ENCODE measurements around the gene CAPN13.

Gene CAPN13

GRCh38 chr2:30732876-30733275 lies 74.4 kb downstream of the CAPN13 start:
- no peaks in the 10 kb centered on the region for H3K27me3 ChIP-seq (ENCODE audit: insufficient read depth, poor library complexity, severe bottlenecking)

GRCh38 chr2:30732376-30732775 lies 74.9 kb downstream of the CAPN13 start:
- H3K4me3 ChIP-seq (ENCODE audit: severe bottlenecking): no peak overlapping the region
- no peaks in the 10 kb centered on the region for H3K4me1 ChIP-seq (ENCODE audit: insufficient read depth, poor library complexity, severe bottlenecking)
- H3K9me3 ChIP-seq (ENCODE audit: severe bottlenecking): no peaks in the 10 kb centered on the region
- H3K36me3 ChIP-seq (ENCODE audit: low read depth): no peaks in the 10 kb centered on the region
- no peak for ATAC-seq (ENCODE audit: low read depth)
- no peak overlapping the region for H3K27ac ChIP-seq (ENCODE audit: poor library complexity, severe bottlenecking)
- H3K27me3 ChIP-seq (ENCODE audit: insufficient read depth, poor library complexity, severe bottlenecking): no peaks in the 10 kb centered on the region
- no peak for TF ChIP-seq CTCF (IDR thresholded peaks at IDR 0.05; ENCODE audit: poor library complexity, severe bottlenecking)
- DNase-seq (ENCODE audit: low spot score): no peak

More at GRCh38 chr2:30732876-30733275, 74.4 kb downstream of the CAPN13 start:
- no peak for DNase-seq (ENCODE audit: low spot score)
- Histone ChIP-seq H3K27ac (ENCODE audit: poor library complexity, severe bottlenecking) (no peak overlapping the region), H3K36me3 (ENCODE audit: low read depth) (no peaks in the 10 kb centered on the region), H3K9me3 (ENCODE audit: severe bottlenecking) (no peaks in the 10 kb centered on the region), H3K4me3 (ENCODE audit: severe bottlenecking) (no peak overlapping the region), H3K4me1 (ENCODE audit: insufficient read depth, poor library complexity, severe bottlenecking) (no peaks in the 10 kb centered on the region)
- no peak for ATAC-seq (ENCODE audit: low read depth)
- no peak for TF ChIP-seq CTCF (IDR thresholded peaks at IDR 0.05; ENCODE audit: poor library complexity, severe bottlenecking)

GRCh38 chr2:30731706-30732105 lies 75.5 kb downstream of the CAPN13 start:
- H3K9me3 ChIP-seq (ENCODE audit: severe bottlenecking): no peaks in the 10 kb centered on the region
- no peak overlapping the region for H3K4me3 ChIP-seq (ENCODE audit: severe bottlenecking)
- TF ChIP-seq CTCF (IDR thresholded peaks at IDR 0.05; ENCODE audit: poor library complexity, severe bottlenecking): no peak
- ATAC-seq (ENCODE audit: low read depth): no peak
- DNase-seq (ENCODE audit: low spot score): no peak
- no peaks in the 10 kb centered on the region for H3K36me3 ChIP-seq (ENCODE audit: low read depth)
- H3K27ac ChIP-seq (ENCODE audit: poor library complexity, severe bottlenecking): no peak overlapping the region
- H3K4me1 ChIP-seq (ENCODE audit: insufficient read depth, poor library complexity, severe bottlenecking): no peaks in the 10 kb centered on the region
- H3K27me3 ChIP-seq (ENCODE audit: insufficient read depth, poor library complexity, severe bottlenecking): no peaks in the 10 kb centered on the region

- Histone ChIP-seq H3K4me3 (ENCODE audit: severe bottlenecking) (no peak overlapping the region), H3K27ac (ENCODE audit: poor library complexity, severe bottlenecking) (no peak overlapping the region), H3K4me1 (ENCODE audit: insufficient read depth, poor library complexity, severe bottlenecking) (no peaks in the 10 kb centered on the region), H3K36me3 (ENCODE audit: low read depth) (no peaks in the 10 kb centered on the region), H3K9me3 (ENCODE audit: severe bottlenecking) (no peaks in the 10 kb centered on the region), H3K27me3 (ENCODE audit: insufficient read depth, poor library complexity, severe bottlenecking) (peaks cover 2% of the 10 kb centered on the region)
- ATAC-seq (ENCODE audit: low read depth): no peak
- no peak for TF ChIP-seq CTCF (IDR thresholded peaks at IDR 0.05; ENCODE audit: poor library complexity, severe bottlenecking)
- no peak for DNase-seq (ENCODE audit: low spot score)
Observed at GRCh38 chr2:30730736-30731647, 76.3 kb downstream of the CAPN13 start.

GRCh38 chr2:30729031-30729430 lies 78.2 kb downstream of the CAPN13 start:
- ATAC-seq (ENCODE audit: low read depth) (no peak), DNase-seq (ENCODE audit: low spot score) (no peak)
- no peaks in the 10 kb centered on the region for H3K9me3 ChIP-seq (ENCODE audit: severe bottlenecking)
- H3K27ac ChIP-seq (ENCODE audit: poor library complexity, severe bottlenecking): no peak overlapping the region
- no peak for TF ChIP-seq CTCF (IDR thresholded peaks at IDR 0.05; ENCODE audit: poor library complexity, severe bottlenecking)
- H3K36me3 ChIP-seq (ENCODE audit: low read depth): no peaks in the 10 kb centered on the region
- H3K4me1 ChIP-seq (ENCODE audit: insufficient read depth, poor library complexity, severe bottlenecking): no peaks in the 10 kb centered on the region
- H3K4me3 ChIP-seq (ENCODE audit: severe bottlenecking): no peak overlapping the region
- H3K27me3 ChIP-seq (ENCODE audit: insufficient read depth, poor library complexity, severe bottlenecking): peaks cover 16% of the 10 kb centered on the region
